NCI-H187 (cell line): Measurements from ENCODE around the gene RBM20.

ENCODE experiments used
- DNase-seq, 2 experiments: peaks; one replicate each; lab custom pipeline; 2025; lab: John Stamatoyannopoulos, UW

The RBM20 gene

GRCh38 chr10:110788620-110789385, 144.7 kb downstream of the RBM20 start:
- no peak for DNase-seq

GRCh38 chr10:110789604-110790433, 145.7 kb downstream of the RBM20 start:
- DNase-seq = peak; percentile 59 to 83

- DNase-seq = no peak
Measured at GRCh38 chr10:110790913-110791506, 146.9 kb downstream of the RBM20 start.

- no peak for DNase-seq
Measured at GRCh38 chr10:110791541-110792073, 147.5 kb downstream of the RBM20 start.

GRCh38 chr10:110792476-110793125, 148.5 kb downstream of the RBM20 start:
- peak in 1 of 2 experiments; percentile 42 for DNase-seq

- DNase-seq = no peak
Measured at GRCh38 chr10:110793128-110793812, 149.1 kb downstream of the RBM20 start.

- DNase-seq = peak; percentile 35 to 60
Measured at GRCh38 chr10:110793886-110794285, 149.8 kb downstream of the RBM20 start.

- peak; percentile 69 to 83 for DNase-seq
Measured at GRCh38 chr10:110794808-110795207, 150.7 kb downstream of the RBM20 start.

- DNase-seq = no peak
Measured at GRCh38 chr10:110797416-110797815, 153.3 kb downstream of the RBM20 start.

GRCh38 chr10:110798340-110798739, 154.2 kb downstream of the RBM20 start:
- no peak for DNase-seq

- DNase-seq = no peak
Measured at GRCh38 chr10:110802090-110802489, 158.0 kb downstream of the RBM20 start.

GRCh38 chr10:110802551-110803238, 158.6 kb downstream of the RBM20 start:
- no peak for DNase-seq

- no peak for DNase-seq
Measured at GRCh38 chr10:110803239-110803749, 159.2 kb downstream of the RBM20 start.

GRCh38 chr10:110803830-110804338, 159.7 kb downstream of the RBM20 start:
- DNase-seq = no peak

GRCh38 chr10:110804376-110804775, 160.2 kb downstream of the RBM20 start:
- DNase-seq = no peak

- no peak for DNase-seq
Measured at GRCh38 chr10:110805292-110805691, 161.2 kb downstream of the RBM20 start.

- no peak for DNase-seq
Measured at GRCh38 chr10:110806335-110806734, 162.2 kb downstream of the RBM20 start.

GRCh38 chr10:110808123-110808522, 164.0 kb downstream of the RBM20 start:
- no peak for DNase-seq

- no peak for DNase-seq
Measured at GRCh38 chr10:110808615-110809014, 164.5 kb downstream of the RBM20 start.

- DNase-seq = no peak
Measured at GRCh38 chr10:110810625-110811024, 166.5 kb downstream of the RBM20 start.
